GM18520 (cell line): Measurements from ENCODE around the gene SPOCK1.

ENCODE experiments used
- ATAC-seq: cut with Tn5 transposase; IDR thresholded peaks from one replicate; pipeline ENCODE4 v1.9.1; 2021; ENCODE audit not compliant: unreplicated experiment

The SPOCK1 gene

DNA sequence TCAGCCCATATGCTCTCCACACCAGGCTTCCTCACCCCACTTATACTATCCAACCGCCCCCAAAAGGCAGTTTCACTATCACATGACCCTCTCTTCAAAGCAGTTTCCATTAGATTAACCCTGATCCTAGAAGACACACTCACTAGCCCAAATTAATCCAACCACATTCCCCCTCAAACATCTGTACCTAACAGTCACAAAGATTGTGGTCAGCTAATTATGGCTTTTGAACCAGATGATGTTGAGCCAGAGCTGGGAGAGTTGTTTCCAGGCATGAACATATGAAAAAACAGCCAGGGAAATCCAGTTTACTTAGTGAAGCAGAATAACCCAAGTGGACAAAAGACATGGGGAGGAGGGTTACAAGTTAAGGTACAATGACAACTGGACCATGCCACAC is 131.2 kb downstream of the SPOCK1 start:
- no peak for ATAC-seq

DNA sequence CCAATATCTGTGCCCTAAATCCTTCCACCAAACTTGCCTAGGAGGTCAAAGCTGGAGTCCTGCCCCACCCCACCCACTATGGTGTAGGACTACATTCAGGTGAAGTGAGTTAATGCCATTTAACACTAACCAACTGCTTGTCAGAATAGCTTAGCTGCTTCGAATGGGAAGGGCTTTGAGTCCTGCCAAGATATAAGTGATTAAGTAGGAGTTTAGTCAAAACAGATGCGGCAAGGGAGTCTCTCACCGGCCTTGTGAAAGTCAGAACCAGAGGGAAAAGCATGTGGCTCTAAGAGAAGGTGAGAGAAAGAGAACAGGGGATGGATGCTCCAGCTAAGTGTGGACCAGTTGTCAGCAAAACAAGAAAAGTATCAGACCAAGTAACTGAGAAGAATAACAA is 132.6 kb downstream of the SPOCK1 start:
- no peak for ATAC-seq

DNA sequence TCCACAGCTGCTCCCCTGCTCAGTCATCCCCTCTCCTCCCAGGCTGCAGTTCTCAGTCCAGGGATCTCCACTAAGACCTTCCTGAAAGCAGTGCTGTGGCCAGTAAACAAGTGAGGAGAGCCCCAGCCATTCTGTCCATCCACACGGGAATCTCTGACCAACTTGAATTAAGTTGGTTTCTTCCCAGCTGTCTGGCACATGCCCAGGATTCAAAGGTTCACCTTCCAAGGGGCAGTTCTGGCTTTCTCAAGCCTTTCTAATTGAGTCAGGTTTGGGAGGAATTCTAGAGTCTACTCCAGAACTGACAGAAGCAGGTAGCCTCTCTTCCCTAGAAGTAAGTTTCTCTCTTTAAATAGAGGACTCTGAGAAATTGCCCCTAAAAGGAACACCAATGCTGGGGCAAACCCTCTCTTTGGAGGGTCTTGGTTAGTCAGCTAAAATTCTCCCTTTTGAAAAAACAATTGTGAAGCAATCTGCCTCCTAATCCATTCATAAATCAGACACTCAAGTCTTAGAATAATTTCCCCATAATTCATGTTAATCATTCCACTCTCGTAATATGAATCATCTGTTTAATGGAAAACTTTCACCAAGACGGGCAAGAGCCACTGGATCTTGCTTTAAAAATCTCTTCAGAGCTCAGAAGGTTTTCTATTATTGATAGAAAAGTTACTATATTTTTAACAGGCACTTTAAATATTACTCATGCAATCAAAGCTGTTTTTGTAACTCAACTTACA is 133.8 kb downstream of the SPOCK1 start:
- no peak for ATAC-seq

DNA sequence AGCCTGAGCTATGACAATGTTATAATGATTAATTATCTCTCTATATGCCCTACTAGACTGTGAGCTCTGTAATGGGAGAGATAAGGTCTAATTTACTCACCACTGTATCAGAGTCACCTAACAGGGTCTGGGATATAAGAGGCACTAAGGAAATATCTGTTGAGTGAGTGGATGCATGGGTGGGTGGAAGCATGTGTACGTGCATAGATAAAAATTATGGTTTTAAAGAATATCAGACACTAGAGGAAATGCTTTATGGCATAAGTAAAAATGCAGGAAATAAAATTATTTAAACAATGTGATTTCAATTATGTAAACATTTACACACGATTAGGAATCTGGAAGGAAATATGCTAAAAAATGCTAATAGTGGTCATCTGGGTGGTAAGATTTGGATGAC is 137.8 kb downstream of the SPOCK1 start:
- ATAC-seq: no peak

DNA sequence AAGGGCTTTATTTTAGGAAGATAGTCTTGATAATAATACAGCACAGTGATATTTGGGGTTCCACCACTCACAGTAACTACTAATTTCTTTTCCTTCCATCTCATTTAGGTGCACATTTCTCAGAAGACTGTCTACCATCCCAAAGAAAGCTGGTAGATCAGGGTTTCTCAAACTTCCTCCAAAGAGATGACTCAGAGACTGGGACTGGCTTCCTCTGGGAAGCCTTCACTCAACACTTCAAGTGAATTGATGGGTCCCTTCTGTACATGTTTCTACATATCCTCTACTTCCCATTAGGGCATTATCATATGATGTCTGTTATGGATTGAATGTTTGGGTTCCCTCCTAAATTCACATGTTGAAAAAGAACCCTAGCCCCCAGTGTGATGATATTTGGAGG is 138.5 kb downstream of the SPOCK1 start:
- no peak for ATAC-seq

DNA sequence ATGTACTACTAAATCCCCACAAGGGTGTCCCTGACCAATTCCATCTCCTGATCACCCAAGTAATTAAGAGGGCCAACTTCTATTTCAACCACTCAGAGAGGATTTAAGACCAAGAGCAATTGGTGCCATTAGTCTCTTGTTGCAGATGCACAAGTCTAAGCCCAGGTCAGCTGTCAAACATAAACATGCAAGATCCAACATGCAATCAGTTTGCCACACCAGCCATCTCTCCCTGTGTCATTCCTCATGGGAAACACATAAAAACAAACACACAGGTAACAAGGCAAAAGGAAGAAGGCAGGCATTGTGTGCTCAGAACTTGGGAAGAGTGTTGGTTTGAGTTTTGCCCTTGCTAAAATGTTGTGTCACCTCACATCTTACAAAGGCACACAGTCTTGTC is 139.2 kb downstream of the SPOCK1 start:
- no peak for ATAC-seq

DNA sequence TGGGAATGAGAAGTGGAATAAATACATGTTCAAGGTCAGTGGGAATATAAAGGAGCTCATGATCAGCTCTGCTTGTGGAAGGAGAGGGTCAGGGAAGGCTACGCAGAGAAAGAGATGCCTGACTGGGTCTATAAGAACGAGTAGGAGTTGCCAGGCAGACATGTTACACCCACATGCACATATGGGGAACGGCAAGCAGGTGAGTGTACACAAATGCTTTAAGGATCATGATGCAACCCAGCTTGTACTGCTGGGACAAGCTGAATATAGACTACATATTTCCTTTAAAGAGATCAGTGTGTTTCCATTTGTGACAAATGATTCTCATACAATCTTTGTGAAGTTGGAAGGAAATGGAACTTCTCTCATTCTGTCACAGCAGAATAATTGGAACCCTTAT is 141.7 kb downstream of the SPOCK1 start:
- ATAC-seq: no peak

DNA sequence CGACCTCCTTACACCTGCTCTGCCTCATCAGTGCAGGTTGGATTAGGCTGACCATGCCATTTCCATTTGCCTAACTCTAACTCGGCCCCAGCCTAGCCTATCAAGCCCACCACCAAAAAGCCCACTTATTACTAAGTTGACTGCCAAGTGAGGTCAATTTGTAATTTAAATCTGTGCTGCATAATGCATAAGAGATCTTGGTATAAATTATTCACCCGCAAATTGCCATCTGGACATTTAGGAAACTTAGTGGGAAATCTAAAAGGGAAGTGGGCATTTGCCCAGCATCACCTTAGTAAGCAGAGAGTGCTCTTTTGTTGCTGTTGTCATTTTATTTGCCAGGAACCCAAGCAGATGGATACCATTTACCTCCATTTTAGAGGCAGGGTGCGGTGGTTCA is 143.0 kb downstream of the SPOCK1 start:
- no peak for ATAC-seq

DNA sequence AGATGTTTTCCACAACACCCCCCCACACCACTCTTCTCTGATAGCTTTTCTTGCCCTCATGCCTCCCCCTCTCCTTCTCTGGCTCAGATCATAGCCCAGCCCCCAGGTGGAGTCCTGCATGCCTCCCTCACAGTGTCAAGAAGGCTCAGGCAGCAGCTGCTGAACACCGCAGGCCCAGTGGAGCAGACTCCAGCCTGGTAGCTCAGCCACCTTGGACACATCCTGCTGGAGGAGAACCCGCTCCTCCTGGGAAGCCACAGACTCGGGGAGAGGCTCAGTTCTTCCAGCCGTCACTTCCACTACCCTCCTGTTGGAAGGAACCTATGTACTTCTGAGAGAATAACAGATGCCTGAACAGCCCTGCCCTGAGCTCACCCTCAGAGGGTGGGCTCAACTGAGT is 143.4 kb downstream of the SPOCK1 start:
- no peak for ATAC-seq

DNA sequence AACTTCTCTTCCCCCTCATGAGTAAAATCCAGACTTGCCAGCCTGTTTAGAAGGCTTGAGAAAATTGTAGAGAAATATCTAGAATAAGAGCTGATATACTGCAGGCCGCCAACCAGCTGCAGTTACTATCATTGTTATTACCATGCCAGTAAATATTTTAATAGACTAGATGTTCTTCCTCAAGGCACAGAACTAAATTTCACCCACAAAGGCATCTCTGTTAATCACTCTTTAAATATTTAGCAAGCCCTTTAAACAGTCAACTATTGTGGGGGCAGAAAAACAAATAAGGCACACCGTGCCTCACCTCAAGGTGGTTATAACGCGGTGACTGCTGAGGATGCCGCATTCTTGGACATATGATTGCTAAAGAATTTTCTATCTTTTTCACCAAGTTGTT is 147.0 kb downstream of the SPOCK1 start:
- ATAC-seq: no peak

DNA sequence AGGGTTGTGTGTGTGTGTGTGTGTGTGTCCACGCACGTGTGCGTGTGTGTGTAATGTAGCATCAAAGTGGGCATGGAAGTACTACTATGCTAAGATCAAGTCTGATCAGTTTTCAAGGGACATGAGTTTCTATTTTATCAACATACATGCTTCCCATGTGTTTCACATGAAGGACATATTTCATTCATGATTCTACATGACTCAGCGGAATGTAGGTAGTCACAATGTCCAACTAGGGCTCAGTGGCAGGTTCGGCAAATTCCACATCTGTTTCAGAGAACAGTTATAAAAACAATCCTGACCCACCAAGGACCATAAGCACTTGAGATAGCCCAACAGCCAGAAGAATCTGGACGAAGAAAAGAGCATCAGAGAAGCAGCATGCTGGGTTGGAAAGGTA is 148.3 kb downstream of the SPOCK1 start:
- no peak for ATAC-seq

DNA sequence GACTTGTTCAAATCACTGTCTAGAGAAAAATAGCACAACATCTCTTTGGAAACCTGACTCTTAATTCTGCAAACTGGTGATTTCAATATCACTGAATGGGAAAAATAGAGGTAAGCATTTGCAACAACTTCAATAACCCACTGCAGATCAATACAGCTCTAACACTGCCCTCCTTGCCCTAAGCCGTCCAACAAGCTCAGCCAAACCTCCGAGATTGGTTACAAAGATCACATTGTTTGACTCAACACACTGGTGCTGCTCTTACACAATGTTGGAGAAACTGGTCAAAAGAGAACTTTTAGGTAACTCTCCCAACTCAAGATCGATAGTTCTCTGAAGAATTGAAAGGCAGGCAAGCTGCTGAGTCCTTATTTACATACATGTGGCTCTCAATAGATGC is 150.4 kb downstream of the SPOCK1 start:
- no peak for ATAC-seq

DNA sequence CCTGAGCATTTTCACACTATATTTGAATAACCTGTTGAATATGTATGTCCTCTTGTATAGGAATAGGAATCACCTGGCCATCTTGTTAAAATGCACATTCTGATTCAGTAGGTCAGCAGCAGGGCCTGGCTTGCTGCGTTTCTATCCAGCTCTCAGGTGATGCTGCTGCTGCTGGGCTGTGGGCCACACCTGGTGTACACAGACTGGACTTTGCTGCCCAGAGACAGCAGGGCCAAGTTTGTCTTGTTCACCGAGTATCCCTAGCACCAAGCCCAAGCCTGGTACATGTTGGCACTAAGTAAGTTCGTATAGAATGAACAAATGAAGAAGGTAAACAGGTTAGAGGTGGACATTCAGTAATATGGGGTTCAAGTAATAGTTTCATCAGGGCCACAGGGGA is 151.3 kb downstream of the SPOCK1 start:
- no peak for ATAC-seq

DNA sequence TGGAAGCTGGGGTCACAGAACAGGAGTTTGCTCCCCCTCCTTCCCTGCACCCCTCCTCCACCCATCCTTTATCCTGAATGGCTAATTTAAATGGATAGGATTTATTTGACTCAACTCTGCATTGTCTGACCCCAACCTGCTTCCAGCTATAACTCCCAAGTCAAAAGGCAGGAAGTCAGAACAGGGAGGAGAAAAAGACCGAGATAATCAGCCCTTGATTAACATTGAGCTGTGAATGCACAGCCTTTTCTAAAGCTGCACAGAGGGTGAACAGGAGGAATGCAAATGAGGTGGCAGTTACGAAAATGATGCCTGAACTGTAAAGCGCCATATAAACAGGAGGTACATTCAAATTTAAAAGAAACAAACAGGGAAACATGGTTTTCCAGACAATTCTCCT is 152.8 kb downstream of the SPOCK1 start:
- ATAC-seq: no peak

DNA sequence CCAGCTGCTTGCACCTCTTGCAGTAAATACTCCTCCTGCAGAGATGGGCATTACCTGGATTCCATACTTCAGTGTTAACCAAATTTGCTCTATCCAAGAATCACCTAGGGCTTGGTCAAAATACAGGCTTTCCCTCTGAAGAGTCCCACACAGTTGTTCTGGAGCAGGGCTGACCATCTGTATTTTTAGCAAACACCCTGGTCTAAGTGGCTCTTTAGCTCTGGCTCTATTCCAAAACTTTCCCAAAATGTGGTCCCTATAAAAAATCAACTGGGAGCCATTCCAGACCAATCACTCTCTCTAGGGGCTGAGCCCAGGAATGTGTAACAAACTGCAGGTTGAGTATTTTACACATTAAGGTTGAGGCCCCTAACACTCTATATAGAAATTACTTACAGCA is 153.7 kb downstream of the SPOCK1 start:
- ATAC-seq: no peak

DNA sequence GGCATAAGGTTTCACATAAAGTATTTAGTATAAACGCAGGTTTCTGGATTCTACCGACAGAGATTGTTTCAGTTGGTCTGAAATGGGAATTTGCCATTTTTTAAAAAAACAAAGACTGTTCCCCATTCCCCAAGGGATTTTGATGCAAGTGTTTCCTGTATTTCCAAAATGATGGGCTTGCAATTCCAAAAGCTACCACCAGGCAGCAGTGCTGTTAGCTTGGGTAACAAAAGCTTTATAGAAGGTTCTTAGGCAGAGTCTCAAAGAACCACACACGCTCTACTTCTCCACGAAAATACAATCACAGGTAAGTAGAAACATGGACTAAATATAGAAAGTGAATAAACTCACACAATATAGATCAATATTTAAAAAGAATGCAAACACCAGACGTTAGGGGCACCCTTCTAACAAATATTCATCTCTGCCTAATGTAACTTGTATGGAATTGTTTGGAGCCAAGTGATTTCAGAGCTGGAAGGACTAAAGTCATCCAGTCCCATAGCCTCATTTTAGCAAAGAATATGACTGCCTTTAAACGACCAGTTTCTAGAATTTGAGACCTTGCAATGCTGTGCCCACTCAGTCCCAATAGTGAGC is 154.3 kb downstream of the SPOCK1 start:
- no peak for ATAC-seq

DNA sequence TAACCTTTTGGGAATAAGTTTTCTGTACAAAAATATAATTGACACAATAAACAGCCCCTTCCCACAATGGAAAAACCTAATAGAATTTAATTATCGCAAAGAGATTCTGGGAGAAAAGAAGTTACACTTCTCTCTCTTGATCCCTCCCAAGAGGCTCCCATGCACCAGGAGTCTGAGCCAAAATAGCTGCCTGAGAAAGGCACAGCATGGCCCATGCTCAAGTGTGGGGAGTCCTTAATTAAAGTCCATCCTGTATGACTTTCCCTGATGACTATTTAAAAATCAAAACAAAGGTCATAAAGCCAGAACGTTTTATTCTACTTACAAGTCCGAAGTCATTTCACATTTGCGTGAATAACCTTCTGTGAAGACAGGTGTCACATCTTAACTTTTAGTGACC is 155.1 kb downstream of the SPOCK1 start:
- no peak for ATAC-seq

DNA sequence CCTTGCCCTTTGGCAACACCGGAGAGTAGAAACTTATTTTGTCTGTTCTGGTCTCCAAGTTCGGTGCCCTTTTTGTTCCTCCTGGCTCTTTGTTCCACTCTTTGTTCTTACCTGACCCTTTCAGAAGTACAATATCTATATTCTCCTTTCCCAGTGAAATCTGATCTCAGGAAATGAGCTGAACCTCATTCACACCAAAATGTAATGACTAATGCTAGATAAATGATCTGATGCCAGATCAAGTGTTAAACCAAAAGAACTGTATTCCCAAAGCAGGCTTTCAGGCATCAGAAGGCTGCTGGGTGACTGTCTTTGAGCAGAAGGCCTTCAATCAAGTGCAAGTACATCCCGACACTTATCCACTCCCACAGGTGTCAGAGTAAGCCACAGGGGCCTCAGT is 156.4 kb downstream of the SPOCK1 start:
- no peak for ATAC-seq

DNA sequence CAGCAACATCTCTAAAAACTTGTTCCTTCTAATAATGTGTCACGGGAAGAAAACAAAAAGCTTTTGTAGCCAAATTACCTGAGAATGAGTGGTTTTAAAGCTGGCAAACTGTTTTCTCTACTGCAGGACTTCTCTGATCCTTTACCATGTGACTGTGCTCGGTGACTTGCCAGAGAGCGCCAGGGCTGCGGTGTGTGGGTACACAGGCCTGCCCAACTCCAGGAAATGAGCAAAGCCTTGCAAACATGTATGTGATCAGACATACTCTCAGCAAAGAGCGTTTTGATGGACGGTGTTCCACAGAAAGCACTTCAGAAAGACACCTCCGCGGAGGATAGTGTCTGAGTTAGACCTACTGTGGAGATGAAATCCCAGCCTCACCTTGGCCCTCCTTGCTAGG is 157.3 kb downstream of the SPOCK1 start:
- no peak for ATAC-seq

DNA sequence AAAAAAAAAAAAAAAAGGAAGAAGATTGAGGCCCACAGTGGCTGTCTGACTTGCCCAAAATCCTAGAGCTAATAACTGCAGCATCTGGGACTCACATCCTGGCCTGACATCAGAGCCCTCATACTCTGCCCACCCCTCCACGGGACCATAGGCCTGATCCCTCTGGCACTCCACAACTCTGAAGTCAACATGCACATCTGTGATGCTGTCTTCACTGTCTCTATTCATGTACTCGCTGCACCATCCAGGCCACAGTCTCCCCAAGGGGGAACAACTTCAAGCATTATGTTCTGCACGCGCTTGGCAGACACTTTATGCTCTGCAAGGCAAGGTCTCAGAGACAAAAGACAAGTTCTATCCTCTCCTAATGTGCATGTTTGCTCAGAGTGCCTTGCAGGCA is 158.2 kb downstream of the SPOCK1 start:
- no peak for ATAC-seq

DNA sequence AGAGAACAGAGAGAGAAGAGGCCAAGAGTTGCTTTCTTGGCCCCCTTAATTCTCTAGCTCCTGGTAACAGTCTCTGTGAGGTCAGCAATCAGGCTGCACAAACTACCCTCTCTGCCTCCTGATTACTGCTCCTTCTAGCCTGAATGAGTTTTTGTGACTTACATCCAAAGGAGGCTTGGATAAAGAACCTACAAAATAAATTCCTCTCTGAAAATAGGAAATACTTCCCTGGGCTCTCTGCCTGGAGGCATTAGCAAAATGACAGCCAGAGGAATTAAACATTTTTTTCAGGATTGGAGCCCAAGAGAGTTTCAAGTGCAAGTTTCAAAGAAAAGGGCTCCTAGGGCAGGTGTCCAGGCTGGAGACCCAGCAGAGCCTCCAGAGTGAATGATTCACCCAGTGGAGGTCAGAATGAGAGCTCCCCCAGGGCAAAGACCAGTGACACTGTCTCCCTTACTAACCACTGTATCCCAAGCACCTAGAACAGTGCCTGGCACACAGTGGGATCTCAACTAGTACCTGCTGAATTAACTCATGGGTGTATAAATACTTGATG is 162.5 kb downstream of the SPOCK1 start:
- no peak for ATAC-seq

DNA sequence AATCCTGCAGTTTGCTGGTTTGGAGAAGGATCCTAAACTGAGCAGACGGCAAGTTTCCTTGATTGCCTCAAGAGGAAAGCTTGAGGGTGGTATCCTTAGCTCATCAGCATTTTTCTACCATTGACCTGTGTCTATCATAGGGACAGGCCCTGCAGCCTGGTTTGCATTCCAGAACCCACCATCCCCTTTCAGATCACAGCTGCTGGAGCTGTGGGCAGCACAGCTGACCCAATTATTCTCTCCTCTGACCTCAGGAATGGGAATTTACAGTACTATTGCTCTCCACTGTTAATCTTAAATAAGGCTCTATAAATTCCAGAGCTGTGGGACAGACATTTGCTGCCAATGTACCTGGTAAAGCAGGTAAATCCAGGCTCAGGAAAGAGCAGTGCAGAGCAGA is 163.0 kb downstream of the SPOCK1 start:
- no peak for ATAC-seq

DNA sequence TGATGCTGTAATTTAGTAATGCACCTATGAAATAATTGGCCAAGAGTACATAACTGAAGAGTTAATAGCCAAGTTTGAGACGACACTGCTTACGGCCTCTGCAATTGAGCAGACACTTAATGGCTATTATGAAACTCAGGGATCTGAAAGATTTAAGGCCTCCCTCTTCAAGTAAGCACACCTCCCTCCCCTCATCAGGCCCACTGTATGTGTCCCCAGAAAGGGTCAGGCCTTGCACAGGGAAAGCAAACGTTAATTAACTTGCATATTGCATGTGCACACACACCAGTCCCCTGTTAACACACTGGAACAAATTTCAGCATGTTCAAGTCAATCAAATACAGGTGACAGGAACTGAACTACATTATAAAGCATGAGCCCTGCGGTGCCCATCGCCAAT is 163.6 kb downstream of the SPOCK1 start:
- ATAC-seq: no peak
